Lower lobe of right lung (tissue), 2 donors: ENCODE measurements around the gene OSBPL3. TPM values are rescaled to one million over a fixed set of nuclear protein-coding genes. Genes with fewer than 3 reads are reported as not detected.

Source experiments
- ATAC-seq, 2 donors: fragments of 200-7000 bp; cut with Tn5 transposase; one replicate each; pipeline ENCODE4 v1.9.1; 2020 to 2022; ENCODE audit warnings: mild to moderate bottlenecking in 2 of 2, moderate library complexity in 2 of 2
- DNase-seq: peaks from one replicate; pipeline ENCODE4 v3.0.0-alpha.2; 2020
- H3K27ac ChIP-seq: fragments of 200-600 bp; one replicate; pipeline ENCODE4 v1.8.0; 2022
- H3K27me3 ChIP-seq: fragments of 200-600 bp; one replicate; pipeline ENCODE4 v1.8.0; 2022; ENCODE audit warnings: low read depth
- H3K36me3 ChIP-seq: fragments of 200-600 bp; one replicate; pipeline ENCODE4 v1.8.0; 2022; ENCODE audit warnings: mild to moderate bottlenecking
- H3K4me1 ChIP-seq: fragments of 200-600 bp; one replicate; pipeline ENCODE4 v1.8.0; 2022
- H3K4me3 ChIP-seq: fragments of 200-600 bp; one replicate; pipeline ENCODE4 v1.8.0; 2022; ENCODE audit warnings: mild to moderate bottlenecking
- H3K9me3 ChIP-seq: fragments of 200-600 bp; one replicate; pipeline ENCODE4 v1.8.0; 2022
- intact Hi-C: fragments of 100-400 bp; cut with DNase I; formaldehyde crosslinking; loops from one replicate; pipeline ENCODE4 v1.11.0; 2022
- total RNA-seq: library from RNA; stranded (reverse); fragmentation: NEBNext Ultra II Directional; extraction: Animal tissue kit (Norgen Biotek cat#: 25700); gene quantifications from one replicate; pipeline ENCODE4 v1.2.1, GENCODE V29; 2021
- TF ChIP-seq, protein P1 (sequence below): fragments of 200-600 bp; IDR thresholded peaks from one replicate; pipeline ENCODE4 v1.8.0; 2022; ENCODE audit warnings: antibody characterized with exemption, mild to moderate bottlenecking
- donor health status: DM: no; HTN: yes; CAD: no; lungs with severe emphysema.

OSBPL3 gene
- total RNA-seq, 1 donor from 2014 or later, result 24.9 TPM

DNA sequence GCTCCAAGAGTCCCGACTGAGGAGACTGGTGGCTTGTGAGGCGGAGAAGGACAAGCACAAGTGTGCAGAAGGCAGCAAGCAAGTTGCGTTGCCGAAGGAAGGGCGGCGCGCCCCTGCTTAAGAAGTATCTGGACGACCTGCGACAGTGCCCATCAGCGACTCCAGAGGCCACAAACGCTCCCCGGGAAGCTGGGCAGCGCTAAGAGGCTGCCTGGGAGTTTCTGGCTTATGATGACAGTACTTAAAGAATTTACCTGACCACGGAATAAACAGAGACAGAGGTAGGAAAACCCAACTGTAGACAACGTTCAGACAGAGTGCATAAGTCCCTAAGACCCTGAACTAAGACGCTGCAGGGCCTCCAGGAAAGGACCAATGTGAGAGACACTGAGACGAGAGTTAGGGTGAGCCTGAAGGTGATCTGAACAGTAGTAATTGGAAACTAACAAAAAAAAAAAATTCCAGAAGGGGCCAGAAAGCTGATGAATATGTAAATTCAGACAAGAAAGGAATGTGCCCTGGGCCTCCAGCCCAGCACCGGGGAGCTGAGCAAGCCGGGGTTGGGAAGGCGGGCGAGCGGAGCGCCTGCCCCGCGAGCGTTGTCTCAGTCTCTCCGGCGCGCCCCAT lies 1.0 kb downstream of the OSBPL3 start:
- Histone ChIP-seq H3K27me3 (peaks cover 6% of the 10 kb centered on the region), H3K27ac (peak overlapping the region; percentile 90), H3K4me3 (peak overlapping the region; percentile 72), H3K4me1 (peaks cover 26% of the 10 kb centered on the region), H3K9me3 (no peaks in the 10 kb centered on the region), H3K36me3 (no peaks in the 10 kb centered on the region)
- TF ChIP-seq, protein P1, sequence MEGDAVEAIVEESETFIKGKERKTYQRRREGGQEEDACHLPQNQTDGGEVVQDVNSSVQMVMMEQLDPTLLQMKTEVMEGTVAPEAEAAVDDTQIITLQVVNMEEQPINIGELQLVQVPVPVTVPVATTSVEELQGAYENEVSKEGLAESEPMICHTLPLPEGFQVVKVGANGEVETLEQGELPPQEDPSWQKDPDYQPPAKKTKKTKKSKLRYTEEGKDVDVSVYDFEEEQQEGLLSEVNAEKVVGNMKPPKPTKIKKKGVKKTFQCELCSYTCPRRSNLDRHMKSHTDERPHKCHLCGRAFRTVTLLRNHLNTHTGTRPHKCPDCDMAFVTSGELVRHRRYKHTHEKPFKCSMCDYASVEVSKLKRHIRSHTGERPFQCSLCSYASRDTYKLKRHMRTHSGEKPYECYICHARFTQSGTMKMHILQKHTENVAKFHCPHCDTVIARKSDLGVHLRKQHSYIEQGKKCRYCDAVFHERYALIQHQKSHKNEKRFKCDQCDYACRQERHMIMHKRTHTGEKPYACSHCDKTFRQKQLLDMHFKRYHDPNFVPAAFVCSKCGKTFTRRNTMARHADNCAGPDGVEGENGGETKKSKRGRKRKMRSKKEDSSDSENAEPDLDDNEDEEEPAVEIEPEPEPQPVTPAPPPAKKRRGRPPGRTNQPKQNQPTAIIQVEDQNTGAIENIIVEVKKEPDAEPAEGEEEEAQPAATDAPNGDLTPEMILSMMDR, result no peak
- ATAC-seq, result peak in 1 of 2 donors; percentile 0
- peak; percentile 56 for DNase-seq
- intact Hi-C loops, result no loop called here

DNA sequence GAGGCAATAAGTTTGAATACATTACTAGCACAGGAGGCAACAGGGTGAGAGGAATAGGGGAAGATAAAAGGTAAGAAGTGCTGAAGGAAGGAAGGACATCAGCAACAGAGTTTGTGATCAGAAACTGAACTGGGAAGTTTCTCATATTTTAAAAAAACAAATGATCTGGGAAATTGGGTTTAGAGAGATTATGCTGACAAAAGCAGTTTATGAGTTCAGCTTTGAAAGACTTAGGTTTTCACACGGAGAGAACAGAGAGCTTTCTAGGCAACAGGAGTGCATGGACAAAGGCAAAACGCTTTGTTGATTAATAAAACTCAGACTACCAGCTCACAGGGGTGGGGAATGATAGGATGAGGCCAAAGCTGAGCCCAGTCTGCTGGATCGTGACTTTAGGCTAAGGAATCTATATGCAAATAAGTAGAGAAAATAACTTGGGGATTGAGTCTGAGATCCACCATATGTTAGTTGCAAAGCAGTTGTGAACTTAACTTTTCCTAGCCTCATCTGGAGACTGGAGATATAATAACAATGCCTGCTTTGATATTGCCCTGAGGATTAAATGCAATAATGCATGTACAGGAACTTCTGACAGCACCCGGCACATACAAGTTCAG lies 4.2 kb downstream of the OSBPL3 start:
- no peak overlapping the region for H3K27ac ChIP-seq
- intact Hi-C loops, result no loop called here
- ATAC-seq (no peak), DNase-seq (no peak)
- H3K36me3 ChIP-seq, result no peaks in the 10 kb centered on the region
- peaks cover 20% of the 10 kb centered on the region for H3K4me1 ChIP-seq
- TF ChIP-seq, protein P1, result no peak
- H3K27me3 ChIP-seq, result no peaks in the 10 kb centered on the region
- H3K9me3 ChIP-seq, result no peaks in the 10 kb centered on the region
- H3K4me3 ChIP-seq, result no peak overlapping the region

DNA sequence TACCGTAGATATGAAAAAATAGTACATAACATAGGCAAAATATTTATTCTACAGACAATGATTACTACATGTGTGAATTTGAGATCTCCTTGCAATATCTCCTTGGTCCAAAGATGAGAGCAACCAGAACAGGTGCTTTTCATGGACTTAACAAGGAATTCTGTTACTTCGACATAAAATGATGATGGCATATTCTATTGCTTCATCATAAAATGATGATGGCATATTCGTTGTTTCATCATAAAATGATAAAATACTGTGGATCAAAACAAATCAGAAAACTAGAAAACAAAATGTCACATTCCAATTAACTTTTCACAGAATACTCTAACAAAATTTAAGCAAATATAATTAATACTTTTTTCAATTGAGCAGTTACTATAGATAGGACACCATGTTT lies 4.8 kb downstream of the OSBPL3 start:
- Histone ChIP-seq H3K4me1 (peaks cover 20% of the 10 kb centered on the region), H3K36me3 (no peaks in the 10 kb centered on the region), H3K4me3 (no peak overlapping the region), H3K27me3 (no peaks in the 10 kb centered on the region), H3K9me3 (no peaks in the 10 kb centered on the region), H3K27ac (no peak overlapping the region)
- TF ChIP-seq, protein P1, result no peak
- ATAC-seq (no peak), DNase-seq (no peak)
- intact Hi-C loops, result no loop called here

DNA sequence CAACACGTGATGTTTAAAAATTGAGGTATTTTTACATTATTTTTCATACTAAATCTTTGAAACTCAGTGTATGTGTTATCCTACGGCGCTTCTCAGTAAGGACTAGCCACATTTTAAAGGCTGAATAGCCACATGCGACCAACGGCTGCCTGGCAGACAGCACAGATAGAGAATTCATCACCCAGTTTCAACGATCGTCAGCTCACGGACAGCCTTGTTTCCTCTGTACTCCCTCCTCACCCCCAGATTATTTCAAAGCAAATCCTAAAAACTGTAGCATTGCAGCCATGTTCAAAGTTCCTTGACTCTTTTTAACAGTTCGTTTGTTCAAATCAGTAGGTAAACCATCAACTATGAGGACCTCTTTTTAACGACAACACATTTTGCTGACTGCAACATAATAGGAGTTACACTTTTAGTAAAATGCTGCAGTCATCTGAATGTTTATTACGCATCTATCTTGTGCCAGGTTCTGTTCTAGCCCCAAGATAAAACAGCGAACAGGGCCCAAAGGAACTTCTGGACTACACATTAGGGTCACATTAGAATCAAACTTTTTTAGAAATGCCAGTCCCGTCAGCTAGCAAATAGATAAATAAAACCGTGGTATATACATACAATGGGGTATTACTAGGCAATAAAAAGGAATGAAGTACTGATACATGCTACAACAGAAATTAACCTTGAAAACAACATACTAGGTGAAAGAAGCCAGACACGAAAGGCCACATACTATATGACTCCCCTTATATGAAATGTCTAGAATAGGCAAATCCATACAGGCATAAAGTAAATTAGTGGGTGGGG lies 5.7 kb downstream of the OSBPL3 start:
- DNase-seq (no peak), ATAC-seq (no peak)
- no peaks in the 10 kb centered on the region for H3K9me3 ChIP-seq
- no peak overlapping the region for H3K4me3 ChIP-seq
- H3K4me1 ChIP-seq, result peaks cover 16% of the 10 kb centered on the region
- no peaks in the 10 kb centered on the region for H3K36me3 ChIP-seq
- intact Hi-C loops, result no loop called here
- TF ChIP-seq, protein P1, result no peak
- H3K27ac ChIP-seq, result no peak overlapping the region
- H3K27me3 ChIP-seq, result no peaks in the 10 kb centered on the region

DNA sequence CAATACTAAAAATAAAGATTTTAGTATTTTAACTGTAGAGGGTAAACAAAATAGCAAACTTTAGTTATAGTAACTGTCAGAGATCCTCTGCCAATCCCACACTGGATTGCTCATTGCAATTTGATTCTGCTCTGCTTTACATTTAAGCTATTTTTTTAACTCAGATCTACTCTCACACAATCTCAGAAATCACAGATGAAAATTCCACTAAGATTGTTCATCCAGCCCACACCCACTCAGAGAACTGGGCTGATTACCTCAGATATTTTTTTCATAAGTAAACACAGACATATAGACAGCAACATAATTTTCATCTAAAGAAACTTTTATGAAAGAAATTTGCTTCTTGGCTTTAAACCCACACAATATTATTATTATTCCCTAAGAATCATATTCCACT lies 7.0 kb downstream of the OSBPL3 start:
- no peak for DNase-seq
- intact Hi-C loops, result no loop called here
- Histone ChIP-seq H3K36me3 (no peaks in the 10 kb centered on the region), H3K27ac (no peak overlapping the region), H3K4me1 (peaks cover 6% of the 10 kb centered on the region), H3K27me3 (no peaks in the 10 kb centered on the region), H3K9me3 (no peaks in the 10 kb centered on the region), H3K4me3 (no peak overlapping the region)
- TF ChIP-seq, protein P1, result no peak
- ATAC-seq, result no peak
